GM06990 (cell line): ENCODE results near the gene ISLR2.
A peak's percentile ranks its signal among the peaks of the same experiment; 100 is the strongest.
"Not testable (repeated sequence)": the region's sequence is repeated elsewhere in the genome, so short reads cannot be mapped to it uniquely, and the experiment has no call there.

ENCODE experiments used
- DNase-seq: peaks from one replicate; pipeline ENCODE4 v3.0.0-alpha.2; 2011; ENCODE audit not compliant: insufficient read length; ENCODE audit errors: extremely low read depth
- H3K27me3 ChIP-seq: replicated peaks from 2 replicates; pipeline ENCODE4 v1.6.0; 2011; ENCODE audit warnings: low read length; ENCODE audit not compliant: control insufficient read depth, insufficient read depth
- H3K36me3 ChIP-seq: 2 replicates; pipeline ENCODE4 v1.5.1; 2011; ENCODE audit warnings: low read length; ENCODE audit not compliant: control insufficient read depth, insufficient read depth
- H3K4me3 ChIP-seq: replicated peaks from 2 replicates; pipeline ENCODE4 v1.5.1; 2011; ENCODE audit warnings: low read depth, mild to moderate bottlenecking, control low read depth, low read length
- TF ChIP-seq, protein P1 (sequence below): IDR thresholded peaks from 2 replicates; pipeline ENCODE4 v1.5.1; 2011; ENCODE audit warnings: low read length, control low read depth, mild to moderate bottlenecking, inconsistent platforms; ENCODE audit not compliant: insufficient read depth, poor library complexity, severe bottlenecking

The ISLR2 gene

DNA sequence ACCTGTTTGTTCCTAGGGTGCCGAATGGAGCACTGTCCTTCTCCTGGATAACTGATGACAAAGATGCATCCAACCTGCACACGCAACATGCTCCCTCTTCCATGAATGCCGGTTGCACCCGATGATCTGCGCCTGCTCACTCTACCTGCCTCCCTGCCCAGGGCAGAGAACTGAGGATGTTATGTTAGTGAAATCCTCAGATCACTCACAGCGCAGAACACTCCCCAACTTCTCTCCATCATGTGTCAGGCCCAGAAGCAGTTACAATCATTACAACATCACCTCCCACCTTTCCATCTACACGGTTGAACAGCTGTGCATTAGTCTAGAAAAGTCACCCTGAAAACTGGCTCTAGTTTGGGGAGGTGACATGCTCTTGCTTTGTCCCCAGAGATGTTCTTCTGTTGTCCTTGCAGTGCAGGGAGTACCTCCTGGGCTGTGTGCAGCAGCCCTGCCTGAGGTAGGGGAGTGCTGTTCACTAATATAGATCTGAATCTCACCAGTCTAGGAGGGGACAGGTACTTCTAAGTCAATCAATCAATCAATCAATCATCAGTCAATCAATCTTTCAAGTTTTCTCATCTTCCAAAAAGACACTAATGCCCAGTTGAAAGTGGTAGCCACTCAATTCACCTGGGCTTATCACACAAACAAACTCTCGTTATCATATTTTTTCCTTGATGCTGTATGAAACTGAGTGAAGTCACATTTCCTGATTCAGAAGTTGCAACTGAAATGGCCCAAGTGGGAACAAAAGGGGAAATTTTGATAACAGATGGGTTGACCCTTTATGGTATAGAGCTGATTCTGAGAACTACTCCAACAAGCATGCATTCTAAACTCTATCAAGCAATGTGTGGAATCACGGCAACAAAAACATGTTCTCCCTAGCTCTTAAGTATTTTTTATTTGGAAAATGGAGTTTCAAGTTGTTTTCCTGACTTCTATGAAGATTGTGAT lies 27.8 kb downstream of the ISLR2 start:
- TF ChIP-seq, protein P1, sequence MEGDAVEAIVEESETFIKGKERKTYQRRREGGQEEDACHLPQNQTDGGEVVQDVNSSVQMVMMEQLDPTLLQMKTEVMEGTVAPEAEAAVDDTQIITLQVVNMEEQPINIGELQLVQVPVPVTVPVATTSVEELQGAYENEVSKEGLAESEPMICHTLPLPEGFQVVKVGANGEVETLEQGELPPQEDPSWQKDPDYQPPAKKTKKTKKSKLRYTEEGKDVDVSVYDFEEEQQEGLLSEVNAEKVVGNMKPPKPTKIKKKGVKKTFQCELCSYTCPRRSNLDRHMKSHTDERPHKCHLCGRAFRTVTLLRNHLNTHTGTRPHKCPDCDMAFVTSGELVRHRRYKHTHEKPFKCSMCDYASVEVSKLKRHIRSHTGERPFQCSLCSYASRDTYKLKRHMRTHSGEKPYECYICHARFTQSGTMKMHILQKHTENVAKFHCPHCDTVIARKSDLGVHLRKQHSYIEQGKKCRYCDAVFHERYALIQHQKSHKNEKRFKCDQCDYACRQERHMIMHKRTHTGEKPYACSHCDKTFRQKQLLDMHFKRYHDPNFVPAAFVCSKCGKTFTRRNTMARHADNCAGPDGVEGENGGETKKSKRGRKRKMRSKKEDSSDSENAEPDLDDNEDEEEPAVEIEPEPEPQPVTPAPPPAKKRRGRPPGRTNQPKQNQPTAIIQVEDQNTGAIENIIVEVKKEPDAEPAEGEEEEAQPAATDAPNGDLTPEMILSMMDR = no peak
- no peak for DNase-seq
- peak overlapping the region; percentile 26; the same call in 1 of the 2 replicates for H3K4me3 ChIP-seq
- H3K27me3 ChIP-seq = no peaks in the 10 kb centered on the region
- H3K36me3 ChIP-seq = no peaks in the 10 kb centered on the region

DNA sequence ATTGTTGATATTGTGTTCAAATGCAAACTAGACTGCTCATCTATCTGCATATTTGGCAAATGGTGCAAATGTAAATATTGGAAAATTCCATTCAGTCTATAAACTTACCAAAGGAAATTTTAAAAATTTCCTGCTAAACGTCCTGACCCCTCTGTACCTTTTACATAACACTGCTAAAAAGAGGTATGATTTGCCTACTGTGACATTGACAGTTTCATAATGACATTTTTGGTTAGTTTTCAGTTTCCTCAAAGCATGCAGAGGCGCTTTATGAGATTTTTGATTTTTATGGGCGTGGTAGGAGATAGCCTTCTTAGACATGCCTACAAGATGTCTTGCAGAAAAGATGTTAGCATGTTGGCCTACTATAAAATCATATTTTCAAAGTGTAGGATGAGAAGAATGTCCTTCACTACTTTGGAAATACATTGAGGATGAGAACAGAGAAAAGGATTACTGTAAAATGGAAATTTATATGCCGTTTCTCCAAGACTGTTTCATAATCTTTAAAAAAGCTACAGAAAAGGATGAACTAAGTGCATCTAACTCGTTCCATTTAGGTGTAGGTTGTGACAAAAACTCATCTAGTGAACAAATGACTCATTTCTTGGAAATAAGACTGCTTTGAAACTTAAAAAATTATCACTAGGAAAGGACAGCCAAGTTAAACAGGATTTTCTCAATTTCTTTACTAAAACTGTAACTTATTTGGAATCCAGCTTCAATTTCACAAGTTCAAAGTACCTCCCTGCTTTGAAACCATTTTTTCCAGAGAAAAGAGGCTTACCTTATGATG lies 28.7 kb downstream of the ISLR2 start:
- Histone ChIP-seq H3K4me3 (peak overlapping the region; percentile 26; the same call in 1 of the 2 replicates), H3K36me3 (no peaks in the 10 kb centered on the region), H3K27me3 (no peaks in the 10 kb centered on the region)
- TF ChIP-seq, protein P1 = no peak
- DNase-seq = no peak

DNA sequence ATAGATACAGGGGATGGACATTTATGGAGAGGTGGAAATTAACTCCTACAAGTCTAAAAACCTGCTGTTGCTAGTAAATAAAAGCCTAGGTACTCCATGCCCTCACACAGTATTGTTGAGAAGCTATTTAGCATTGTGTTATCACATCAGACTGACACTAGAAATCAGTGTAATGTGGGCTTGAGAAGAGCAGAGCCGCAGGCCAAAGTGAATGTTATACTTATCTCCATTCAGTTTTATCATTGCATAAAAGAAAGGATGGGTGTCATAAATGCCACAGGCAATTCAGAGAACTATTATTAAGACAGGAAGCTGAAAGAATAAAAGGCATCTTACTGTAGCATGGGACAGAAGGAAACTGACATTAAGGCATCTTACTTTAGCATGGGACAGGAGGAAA lies 29.4 kb downstream of the ISLR2 start:
- Histone ChIP-seq H3K36me3 (no peaks in the 10 kb centered on the region), H3K4me3 (no peak overlapping the region), H3K27me3 (no peaks in the 10 kb centered on the region)
- no peak for DNase-seq
- TF ChIP-seq, protein P1 = no peak

DNA sequence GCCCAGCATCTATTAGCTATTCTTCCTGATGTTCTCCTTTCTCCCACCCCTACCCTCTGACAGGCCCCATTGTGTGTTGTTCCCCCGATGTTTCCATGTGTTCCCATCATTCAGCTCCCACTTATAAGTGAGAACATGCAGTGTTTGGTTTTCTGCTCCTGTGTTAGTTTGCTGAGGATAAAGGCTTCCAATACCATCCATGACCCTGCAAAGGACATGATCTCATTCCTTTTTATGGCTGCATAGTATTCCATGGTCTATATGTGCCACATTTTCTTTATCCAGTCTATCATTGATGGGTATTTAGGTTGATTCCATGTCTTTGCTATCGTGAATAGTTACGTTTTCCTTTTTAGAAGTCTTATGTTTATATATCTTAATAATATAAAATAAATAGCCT lies 30.0 kb downstream of the ISLR2 start:
- H3K36me3 ChIP-seq, H3K4me3 ChIP-seq, DNase-seq, H3K27me3 ChIP-seq: not testable (repeated sequence)

DNA sequence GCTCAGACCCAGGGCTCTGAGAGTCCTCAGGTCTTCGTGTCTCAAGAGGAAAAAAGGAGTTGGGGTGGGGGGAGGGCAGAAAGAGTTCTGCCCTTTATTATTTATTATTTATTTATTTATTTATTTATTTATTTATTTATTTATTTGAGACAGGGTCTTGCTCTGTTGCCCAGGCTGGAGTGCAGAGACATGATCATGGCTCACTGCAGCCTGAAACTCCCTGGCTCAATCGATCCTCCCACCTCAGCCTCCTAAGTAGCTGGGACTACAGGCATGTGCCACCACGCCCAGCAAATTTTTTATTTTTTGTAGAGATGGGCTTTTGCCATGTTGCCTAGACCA lies 31.8 kb downstream of the ISLR2 start:
- not testable (repeated sequence) for DNase-seq, H3K27me3 ChIP-seq

DNA sequence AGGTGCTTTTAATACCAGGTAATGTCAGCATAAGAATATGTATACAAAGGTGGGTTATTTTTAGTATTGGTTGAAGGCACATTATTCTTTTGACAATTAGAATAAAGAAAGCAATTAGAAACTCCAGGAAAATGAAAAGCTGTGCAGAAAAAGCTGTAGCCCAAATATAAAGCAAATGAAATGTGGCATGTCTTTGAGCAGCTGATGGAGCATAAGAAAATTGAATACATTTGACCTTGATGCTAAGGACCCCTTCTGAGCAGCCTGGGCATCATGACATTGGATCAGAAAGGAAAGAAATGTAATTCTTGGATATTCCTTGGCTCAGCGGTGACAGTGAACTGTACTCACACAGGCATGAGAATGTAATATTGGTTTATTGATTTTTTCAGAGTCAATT lies 35.1 kb downstream of the ISLR2 start:
- TF ChIP-seq, protein P1 = no peak
- H3K36me3 ChIP-seq = no peaks in the 10 kb centered on the region
- no peak for DNase-seq
- no peaks in the 10 kb centered on the region for H3K27me3 ChIP-seq
- H3K4me3 ChIP-seq = no peak overlapping the region

More for the DNA sequence above, 31.8 kb downstream of the ISLR2 start:
- not testable (repeated sequence) for H3K36me3 ChIP-seq, H3K4me3 ChIP-seq
